Kidney epithelial cell (primary cell): ENCODE data around the gene STX8. TPM values are rescaled to one million over a fixed set of nuclear protein-coding genes. Genes with fewer than 3 reads are reported as not detected.

Experiments
- DNase-seq: peaks from one replicate; pipeline ENCODE4 v3.0.0-alpha.2; 2010; ENCODE audit warnings: low read depth
- H3K27me3 ChIP-seq: 2 replicates; pipeline ENCODE4 v1.6.0; 2011; ENCODE audit warnings: low read length; ENCODE audit not compliant: control insufficient read depth, insufficient read depth
- H3K36me3 ChIP-seq: 2 replicates; pipeline ENCODE4 v1.5.1; 2011; ENCODE audit warnings: low read length; ENCODE audit not compliant: control insufficient read depth, insufficient read depth
- H3K4me3 ChIP-seq: 2 replicates; pipeline ENCODE4 v1.5.1; 2011; ENCODE audit warnings: low read depth, mild to moderate bottlenecking, control low read depth, low read length
- CTCF ChIP-seq: IDR thresholded peaks from 2 replicates; pipeline ENCODE4 v1.5.1; 2011; ENCODE audit warnings: mild to moderate bottlenecking, moderate library complexity, low read length, control low read depth, inconsistent platforms; ENCODE audit not compliant: insufficient read depth, poor library complexity, severe bottlenecking
- total RNA-seq: library from RNA; depleted of rRNA; stranded (reverse); fragments of >200 nt; gene quantifications from 2 replicates; pipeline ENCODE4 v1.2.3, GENCODE V29; 2015

Gene STX8
- total RNA-seq, 1 donor from 2014 or later, result 76.3 TPM

- H3K27me3 ChIP-seq, result no peaks in the 10 kb centered on the region
- DNase-seq, result no peak
- no peak for TF ChIP-seq CTCF
- no peak overlapping the region for H3K4me3 ChIP-seq
- H3K36me3 ChIP-seq, result no peaks in the 10 kb centered on the region
Measured at GRCh38 chr17:9220398-9221146, 355.0 kb downstream of the STX8 start.

- DNase-seq, result no peak
- no peak for TF ChIP-seq CTCF
- H3K27me3 ChIP-seq, result no peaks in the 10 kb centered on the region
- H3K4me3 ChIP-seq, result no peak overlapping the region
- no peaks in the 10 kb centered on the region for H3K36me3 ChIP-seq
Measured at GRCh38 chr17:9219631-9220397, 355.8 kb downstream of the STX8 start.

- H3K36me3 ChIP-seq, result no peaks in the 10 kb centered on the region
- H3K27me3 ChIP-seq, result no peaks in the 10 kb centered on the region
- TF ChIP-seq CTCF, result no peak
- H3K4me3 ChIP-seq, result no peak overlapping the region
- DNase-seq, result no peak
Measured at GRCh38 chr17:9218911-9219310, 356.7 kb downstream of the STX8 start.

- H3K4me3 ChIP-seq, result no peak overlapping the region
- H3K27me3 ChIP-seq, result no peaks in the 10 kb centered on the region
- DNase-seq, result no peak
- no peak for TF ChIP-seq CTCF
- H3K36me3 ChIP-seq, result no peaks in the 10 kb centered on the region
Measured at GRCh38 chr17:9218064-9218635, 357.5 kb downstream of the STX8 start.

GRCh38 chr17:9217151-9218056, 358.2 kb downstream of the STX8 start:
- DNase-seq, result no peak
- Histone ChIP-seq H3K27me3 (no peaks in the 10 kb centered on the region), H3K4me3 (no peak overlapping the region), H3K36me3 (no peaks in the 10 kb centered on the region)
- no peak for TF ChIP-seq CTCF
